ENCODE results near the gene SPATA19. TPM values are rescaled to one million over a fixed set of nuclear protein-coding genes. Genes with fewer than 3 reads are reported as not detected.

Gene SPATA19
- total and polyA plus RNA-seq, 2 experiments from 2014 or later = not detected

DNA sequence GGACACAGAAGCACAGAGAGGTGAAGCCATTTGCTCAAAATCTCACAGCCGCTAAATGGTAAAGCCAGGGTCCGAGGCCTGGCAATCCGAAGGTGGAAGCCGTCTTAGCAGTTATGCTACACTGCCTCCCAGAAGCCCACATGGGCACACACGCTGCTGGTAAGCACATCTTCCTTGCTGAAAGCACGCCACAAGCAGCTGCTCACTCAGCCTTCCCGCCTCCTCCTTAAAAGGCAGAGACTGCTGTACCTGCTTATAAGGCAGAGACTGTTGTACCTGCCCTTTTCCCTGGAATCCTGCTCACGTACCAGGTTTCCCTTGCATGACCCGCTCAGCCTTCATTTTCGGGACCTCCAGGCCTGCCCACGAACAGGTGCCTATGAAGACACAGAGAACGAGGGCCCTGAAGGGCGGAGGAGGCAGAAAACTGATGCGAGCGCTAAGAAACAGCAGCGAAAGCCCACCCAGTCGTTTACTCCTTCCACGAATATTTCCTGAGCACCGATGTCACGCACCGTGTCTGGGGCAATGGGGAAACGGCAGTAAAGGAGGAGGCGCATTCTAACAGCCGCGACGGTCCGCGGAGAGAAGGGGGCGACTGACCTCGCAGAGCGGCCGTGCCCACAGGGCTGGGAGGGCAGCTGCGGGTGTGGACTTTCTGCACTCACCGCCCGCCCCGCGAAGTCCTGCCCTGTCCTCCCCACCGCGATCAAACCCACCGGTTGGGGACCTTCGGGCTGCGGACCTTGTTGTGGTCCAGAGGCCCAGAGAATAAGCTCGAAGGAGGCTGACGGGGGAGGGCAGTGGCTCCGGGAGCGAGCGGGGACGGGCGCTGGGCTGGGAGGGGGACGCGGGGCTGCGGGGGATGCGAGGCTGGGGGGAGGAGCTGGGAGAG lies 13.0 kb downstream of the SPATA19 start:
- TF ChIP-seq EZH2 (IDR thresholded peaks at IDR 0.05; ENCODE audit: low read depth, unreplicated experiment) (no peak), ZNF114 (CRISPR knock-in tag; IDR thresholded peaks at IDR 0.05) (no peak), NANOG (IDR thresholded peaks at IDR 0.05; ENCODE audit: borderline replicate concordance) (no peak), CREB1 (CRISPR knock-in tag; IDR thresholded peaks at IDR 0.05; ENCODE audit: low read depth) (no peak), JUNB (IDR thresholded peaks at IDR 0.05; ENCODE audit: unreplicated experiment) (no peak), POLR2AphosphoS5 (IDR thresholded peaks at IDR 0.05; ENCODE audit: low read depth) (no peak)
- TF ChIP-seq, protein P1, sequence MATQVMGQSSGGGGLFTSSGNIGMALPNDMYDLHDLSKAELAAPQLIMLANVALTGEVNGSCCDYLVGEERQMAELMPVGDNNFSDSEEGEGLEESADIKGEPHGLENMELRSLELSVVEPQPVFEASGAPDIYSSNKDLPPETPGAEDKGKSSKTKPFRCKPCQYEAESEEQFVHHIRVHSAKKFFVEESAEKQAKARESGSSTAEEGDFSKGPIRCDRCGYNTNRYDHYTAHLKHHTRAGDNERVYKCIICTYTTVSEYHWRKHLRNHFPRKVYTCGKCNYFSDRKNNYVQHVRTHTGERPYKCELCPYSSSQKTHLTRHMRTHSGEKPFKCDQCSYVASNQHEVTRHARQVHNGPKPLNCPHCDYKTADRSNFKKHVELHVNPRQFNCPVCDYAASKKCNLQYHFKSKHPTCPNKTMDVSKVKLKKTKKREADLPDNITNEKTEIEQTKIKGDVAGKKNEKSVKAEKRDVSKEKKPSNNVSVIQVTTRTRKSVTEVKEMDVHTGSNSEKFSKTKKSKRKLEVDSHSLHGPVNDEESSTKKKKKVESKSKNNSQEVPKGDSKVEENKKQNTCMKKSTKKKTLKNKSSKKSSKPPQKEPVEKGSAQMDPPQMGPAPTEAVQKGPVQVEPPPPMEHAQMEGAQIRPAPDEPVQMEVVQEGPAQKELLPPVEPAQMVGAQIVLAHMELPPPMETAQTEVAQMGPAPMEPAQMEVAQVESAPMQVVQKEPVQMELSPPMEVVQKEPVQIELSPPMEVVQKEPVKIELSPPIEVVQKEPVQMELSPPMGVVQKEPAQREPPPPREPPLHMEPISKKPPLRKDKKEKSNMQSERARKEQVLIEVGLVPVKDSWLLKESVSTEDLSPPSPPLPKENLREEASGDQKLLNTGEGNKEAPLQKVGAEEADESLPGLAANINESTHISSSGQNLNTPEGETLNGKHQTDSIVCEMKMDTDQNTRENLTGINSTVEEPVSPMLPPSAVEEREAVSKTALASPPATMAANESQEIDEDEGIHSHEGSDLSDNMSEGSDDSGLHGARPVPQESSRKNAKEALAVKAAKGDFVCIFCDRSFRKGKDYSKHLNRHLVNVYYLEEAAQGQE (IDR thresholded peaks at IDR 0.05; ENCODE audit: unreplicated experiment) = no peak
- TF ChIP-seq, protein P2, sequence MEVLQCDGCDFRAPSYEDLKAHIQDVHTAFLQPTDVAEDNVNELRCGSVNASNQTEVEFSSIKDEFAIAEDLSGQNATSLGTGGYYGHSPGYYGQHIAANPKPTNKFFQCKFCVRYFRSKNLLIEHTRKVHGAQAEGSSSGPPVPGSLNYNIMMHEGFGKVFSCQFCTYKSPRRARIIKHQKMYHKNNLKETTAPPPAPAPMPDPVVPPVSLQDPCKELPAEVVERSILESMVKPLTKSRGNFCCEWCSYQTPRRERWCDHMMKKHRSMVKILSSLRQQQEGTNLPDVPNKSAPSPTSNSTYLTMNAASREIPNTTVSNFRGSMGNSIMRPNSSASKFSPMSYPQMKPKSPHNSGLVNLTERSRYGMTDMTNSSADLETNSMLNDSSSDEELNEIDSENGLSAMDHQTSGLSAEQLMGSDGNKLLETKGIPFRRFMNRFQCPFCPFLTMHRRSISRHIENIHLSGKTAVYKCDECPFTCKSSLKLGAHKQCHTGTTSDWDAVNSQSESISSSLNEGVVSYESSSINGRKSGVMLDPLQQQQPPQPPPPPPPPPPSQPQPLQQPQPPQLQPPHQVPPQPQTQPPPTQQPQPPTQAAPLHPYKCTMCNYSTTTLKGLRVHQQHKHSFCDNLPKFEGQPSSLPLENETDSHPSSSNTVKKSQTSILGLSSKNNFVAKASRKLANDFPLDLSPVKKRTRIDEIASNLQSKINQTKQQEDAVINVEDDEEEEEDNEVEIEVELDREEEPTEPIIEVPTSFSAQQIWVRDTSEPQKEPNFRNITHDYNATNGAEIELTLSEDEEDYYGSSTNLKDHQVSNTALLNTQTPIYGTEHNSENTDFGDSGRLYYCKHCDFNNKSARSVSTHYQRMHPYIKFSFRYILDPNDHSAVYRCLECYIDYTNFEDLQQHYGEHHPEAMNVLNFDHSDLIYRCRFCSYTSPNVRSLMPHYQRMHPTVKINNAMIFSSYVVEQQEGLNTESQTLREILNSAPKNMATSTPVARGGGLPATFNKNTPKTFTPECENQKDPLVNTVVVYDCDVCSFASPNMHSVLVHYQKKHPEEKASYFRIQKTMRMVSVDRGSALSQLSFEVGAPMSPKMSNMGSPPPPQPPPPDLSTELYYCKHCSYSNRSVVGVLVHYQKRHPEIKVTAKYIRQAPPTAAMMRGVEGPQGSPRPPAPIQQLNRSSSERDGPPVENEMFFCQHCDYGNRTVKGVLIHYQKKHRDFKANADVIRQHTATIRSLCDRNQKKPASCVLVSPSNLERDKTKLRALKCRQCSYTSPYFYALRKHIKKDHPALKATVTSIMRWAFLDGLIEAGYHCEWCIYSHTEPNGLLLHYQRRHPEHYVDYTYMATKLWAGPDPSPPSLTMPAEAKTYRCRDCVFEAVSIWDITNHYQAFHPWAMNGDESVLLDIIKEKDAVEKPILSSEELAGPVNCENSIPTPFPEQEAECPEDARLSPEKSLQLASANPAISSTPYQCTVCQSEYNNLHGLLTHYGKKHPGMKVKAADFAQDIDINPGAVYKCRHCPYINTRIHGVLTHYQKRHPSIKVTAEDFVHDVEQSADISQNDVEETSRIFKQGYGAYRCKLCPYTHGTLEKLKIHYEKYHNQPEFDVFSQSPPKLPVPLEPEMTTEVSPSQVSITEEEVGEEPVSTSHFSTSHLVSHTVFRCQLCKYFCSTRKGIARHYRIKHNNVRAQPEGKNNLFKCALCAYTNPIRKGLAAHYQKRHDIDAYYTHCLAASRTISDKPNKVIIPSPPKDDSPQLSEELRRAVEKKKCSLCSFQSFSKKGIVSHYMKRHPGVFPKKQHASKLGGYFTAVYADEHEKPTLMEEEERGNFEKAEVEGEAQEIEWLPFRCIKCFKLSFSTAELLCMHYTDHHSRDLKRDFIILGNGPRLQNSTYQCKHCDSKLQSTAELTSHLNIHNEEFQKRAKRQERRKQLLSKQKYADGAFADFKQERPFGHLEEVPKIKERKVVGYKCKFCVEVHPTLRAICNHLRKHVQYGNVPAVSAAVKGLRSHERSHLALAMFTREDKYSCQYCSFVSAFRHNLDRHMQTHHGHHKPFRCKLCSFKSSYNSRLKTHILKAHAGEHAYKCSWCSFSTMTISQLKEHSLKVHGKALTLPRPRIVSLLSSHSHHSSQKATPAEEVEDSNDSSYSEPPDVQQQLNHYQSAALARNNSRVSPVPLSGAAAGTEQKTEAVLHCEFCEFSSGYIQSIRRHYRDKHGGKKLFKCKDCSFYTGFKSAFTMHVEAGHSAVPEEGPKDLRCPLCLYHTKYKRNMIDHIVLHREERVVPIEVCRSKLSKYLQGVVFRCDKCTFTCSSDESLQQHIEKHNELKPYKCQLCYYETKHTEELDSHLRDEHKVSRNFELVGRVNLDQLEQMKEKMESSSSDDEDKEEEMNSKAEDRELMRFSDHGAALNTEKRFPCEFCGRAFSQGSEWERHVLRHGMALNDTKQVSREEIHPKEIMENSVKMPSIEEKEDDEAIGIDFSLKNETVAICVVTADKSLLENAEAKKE (CRISPR knock-in tag; IDR thresholded peaks at IDR 0.05) = no peak
- TF ChIP-seq, protein P3, sequence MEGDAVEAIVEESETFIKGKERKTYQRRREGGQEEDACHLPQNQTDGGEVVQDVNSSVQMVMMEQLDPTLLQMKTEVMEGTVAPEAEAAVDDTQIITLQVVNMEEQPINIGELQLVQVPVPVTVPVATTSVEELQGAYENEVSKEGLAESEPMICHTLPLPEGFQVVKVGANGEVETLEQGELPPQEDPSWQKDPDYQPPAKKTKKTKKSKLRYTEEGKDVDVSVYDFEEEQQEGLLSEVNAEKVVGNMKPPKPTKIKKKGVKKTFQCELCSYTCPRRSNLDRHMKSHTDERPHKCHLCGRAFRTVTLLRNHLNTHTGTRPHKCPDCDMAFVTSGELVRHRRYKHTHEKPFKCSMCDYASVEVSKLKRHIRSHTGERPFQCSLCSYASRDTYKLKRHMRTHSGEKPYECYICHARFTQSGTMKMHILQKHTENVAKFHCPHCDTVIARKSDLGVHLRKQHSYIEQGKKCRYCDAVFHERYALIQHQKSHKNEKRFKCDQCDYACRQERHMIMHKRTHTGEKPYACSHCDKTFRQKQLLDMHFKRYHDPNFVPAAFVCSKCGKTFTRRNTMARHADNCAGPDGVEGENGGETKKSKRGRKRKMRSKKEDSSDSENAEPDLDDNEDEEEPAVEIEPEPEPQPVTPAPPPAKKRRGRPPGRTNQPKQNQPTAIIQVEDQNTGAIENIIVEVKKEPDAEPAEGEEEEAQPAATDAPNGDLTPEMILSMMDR (conservative IDR thresholded peaks at IDR 0.05; ENCODE audit: low read depth in 2 of 2) = no peak
- TF ChIP-seq, protein P4, sequence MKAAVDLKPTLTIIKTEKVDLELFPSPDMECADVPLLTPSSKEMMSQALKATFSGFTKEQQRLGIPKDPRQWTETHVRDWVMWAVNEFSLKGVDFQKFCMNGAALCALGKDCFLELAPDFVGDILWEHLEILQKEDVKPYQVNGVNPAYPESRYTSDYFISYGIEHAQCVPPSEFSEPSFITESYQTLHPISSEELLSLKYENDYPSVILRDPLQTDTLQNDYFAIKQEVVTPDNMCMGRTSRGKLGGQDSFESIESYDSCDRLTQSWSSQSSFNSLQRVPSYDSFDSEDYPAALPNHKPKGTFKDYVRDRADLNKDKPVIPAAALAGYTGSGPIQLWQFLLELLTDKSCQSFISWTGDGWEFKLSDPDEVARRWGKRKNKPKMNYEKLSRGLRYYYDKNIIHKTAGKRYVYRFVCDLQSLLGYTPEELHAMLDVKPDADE (IDR thresholded peaks at IDR 0.05) = no peak

More for the DNA sequence above, 13.0 kb downstream of the SPATA19 start:
- Mint-ChIP-seq H3K4me3 (no peak overlapping the region), H3K9me3 (peaks cover 24% of the 10 kb centered on the region), H3K27ac (no peak overlapping the region), H3K4me1 (peaks cover 10% of the 10 kb centered on the region), H3K36me3 (ENCODE audit: low read depth) (peaks cover 9% of the 10 kb centered on the region), H3K27me3 (ENCODE audit: insufficient read depth, low read depth, poor library complexity) (peaks cover 36% of the 10 kb centered on the region)
- no peak for DNase-seq (ENCODE audit: low spot score)
- ATAC-seq = no peak
- Histone ChIP-seq H3F3A (replicated peaks; ENCODE audit: low read depth) (peaks cover 4% of the 10 kb centered on the region), H3K4me3 (no peak overlapping the region), H4K20me1 (replicated peaks; ENCODE audit: insufficient read depth) (no peaks in the 10 kb centered on the region), H3K36me3 (ENCODE audit: insufficient read depth) (no peaks in the 10 kb centered on the region), H3K4me1 (ENCODE audit: insufficient read depth) (no peaks in the 10 kb centered on the region), H3K4me2 (no peak overlapping the region), H2AFZ (peak overlapping the region; percentile 28; the same call in 1 of the 2 replicates), H3K27me3 (ENCODE audit: insufficient read depth) (no peaks in the 10 kb centered on the region), H3K9me2 (ENCODE audit: insufficient read depth) (no peaks in the 10 kb centered on the region), H3K79me2 (replicated peaks; ENCODE audit: insufficient read depth) (no peaks in the 10 kb centered on the region), H3K27ac (ENCODE audit: low read depth) (no peak overlapping the region)
